ENCODE measurements around the gene ATP5ME.

Gene ATP5ME

GRCh38 chr4:674172-675035 is at the start of gene ATP5ME, which contains the start of gene MYL5:
TSS of gene ATP5ME (minus strand) at chr4:674276. CDS start at chr4:674247, 29 bp downstream.
TSS of gene MYL5 (plus strand) at chr4:674542. CDS start at chr4:678027, 3,485 bp downstream.
- TF ChIP-seq CTCF (IDR thresholded peaks at IDR 0.05; ENCODE audit: low read depth, low read length), result peak; percentile 63

GRCh38 chr4:722851-723360 is 48.8 kb upstream of the ATP5ME start:
- TF ChIP-seq CTCF (IDR thresholded peaks at IDR 0.05; ENCODE audit: low read depth, low read length), result no peak
- DNase-seq (ENCODE audit: extremely low read depth, low read depth), result no peak

More at GRCh38 chr4:674172-675035, at the start of gene ATP5ME, which contains the start of gene MYL5:
- DNase-seq (ENCODE audit: extremely low read depth, low read depth), result peak; percentile 88

DNA sequence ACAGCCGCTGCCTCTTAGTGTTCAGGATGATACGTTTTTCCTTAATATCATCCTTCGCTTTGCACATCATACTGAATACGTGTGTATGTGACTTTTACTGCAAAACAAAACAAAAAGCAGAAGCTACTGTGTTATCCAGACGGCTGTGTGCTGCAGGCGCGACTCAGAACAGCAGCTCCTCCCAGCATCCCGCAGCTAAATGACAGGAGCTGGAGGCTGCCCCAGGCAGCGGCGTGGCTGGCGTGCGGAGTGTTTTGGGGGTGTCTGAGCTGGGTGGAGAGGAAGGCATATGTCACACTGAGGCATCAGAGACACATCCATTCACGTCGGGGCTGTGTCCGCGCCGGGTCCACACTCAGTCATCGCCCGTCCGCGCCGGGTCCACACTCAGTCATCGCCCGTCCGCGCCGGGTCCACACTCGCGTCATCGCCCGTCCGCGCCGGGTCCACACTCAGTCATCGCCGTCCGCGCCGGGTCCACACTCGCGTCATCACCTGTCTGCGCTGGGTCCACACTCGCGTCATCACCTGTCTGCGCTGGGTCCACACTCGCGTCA is 48.2 kb upstream of the ATP5ME start:
- no peak for TF ChIP-seq CTCF (IDR thresholded peaks at IDR 0.05; ENCODE audit: low read depth, low read length)
- DNase-seq (ENCODE audit: extremely low read depth, low read depth), result no peak

GRCh38 chr4:721261-722168 is 47.4 kb upstream of the ATP5ME start:
- DNase-seq (ENCODE audit: extremely low read depth, low read depth), result no peak
- TF ChIP-seq CTCF (IDR thresholded peaks at IDR 0.05; ENCODE audit: low read depth, low read length), result no peak

GRCh38 chr4:720111-720860 is 46.2 kb upstream of the ATP5ME start:
- TF ChIP-seq CTCF (IDR thresholded peaks at IDR 0.05; ENCODE audit: low read depth, low read length), result no peak
- no peak for DNase-seq (ENCODE audit: extremely low read depth, low read depth)

GRCh38 chr4:718460-718859 is 44.4 kb upstream of the ATP5ME start:
- no peak for TF ChIP-seq CTCF (IDR thresholded peaks at IDR 0.05; ENCODE audit: low read depth, low read length)
- no peak for DNase-seq (ENCODE audit: extremely low read depth, low read depth)

All from AG09319 (cell line).